PFSK-1 (cell line): Measurements from ENCODE around the gene RPL10.

ENCODE experiments used
- POLR2AphosphoS5 ChIP-seq: IDR thresholded peaks from 2 replicates; pipeline ENCODE4 v1.6.1; 2012; ENCODE audit warnings: low read depth, mild to moderate bottlenecking, control low read depth, low read length, moderate library complexity
- TAF1 ChIP-seq: IDR thresholded peaks from 2 replicates; pipeline ENCODE4 v1.6.1; 2012; ENCODE audit warnings: low read length, control low read depth, borderline replicate concordance; ENCODE audit not compliant: insufficient read depth

GRCh38 chrX:154435171-154435733 lies 37.1 kb downstream of the RPL10 start:
- TF ChIP-seq TAF1 (no peak), POLR2AphosphoS5 (no peak)
